Measurements from ENCODE around the gene TOLLIP. TPM values are rescaled to one million over a fixed set of nuclear protein-coding genes. Genes with fewer than 3 reads are reported as not detected.

Gene TOLLIP
- total RNA-seq, 2 experiments from 2014 or later = 35.3 to 35.6 TPM

- Mint-ChIP-seq H3K4me3 (no peak overlapping the region), H3K27me3 (no peaks in the 10 kb centered on the region), H3K36me3 (ENCODE audit: low read depth) (no peaks in the 10 kb centered on the region), H3K9me3 (no peaks in the 10 kb centered on the region), H3K4me1 (no peaks in the 10 kb centered on the region), H3K27ac (no peak overlapping the region)
- ChIA-PET POLR2A (no interaction called here), CTCF (interaction anchor here (0.6 kb wide), 1 partner anchor 159 kb away, joined by 3 read pairs; no protein-coding TSS in a partner anchor)
- DNase-seq = no peak
Observed at GRCh38 chr11:1224491-1225385, 84.7 kb downstream of the TOLLIP start.

Small RNA genes within 50 kb of the gene (microRNA-seq; reads per million reads assigned to microRNA genes)
- not detected for gene MIR6744 (ENCODE audit: borderline microRNAs expressed, borderline replicate concordance)

Other genes with a start within 250 kb of the TOLLIP start
- gene MUC2, start 234.8 kb downstream of the TOLLIP start, total RNA-seq = not detected
- gene MUC5AC, start 151.7 kb downstream of the TOLLIP start, total RNA-seq = not detected
- not detected for gene MUC5B, start 86.6 kb downstream of the TOLLIP start, total RNA-seq
- not detected for gene BRSK2, start 80.3 kb upstream of the TOLLIP start, total RNA-seq
- gene MOB2, start 177.1 kb upstream of the TOLLIP start, total RNA-seq = 10 to 100 TPM; 45.1 to 45.4 TPM